GM18907 (cell line): ENCODE data around the gene SNORC.

ENCODE experiments used
- ATAC-seq: cut with Tn5 transposase; IDR thresholded peaks from one replicate; pipeline ENCODE4 v1.9.1; 2021; ENCODE audit warnings: mild to moderate bottlenecking, moderate library complexity; ENCODE audit not compliant: unreplicated experiment

Gene SNORC

GRCh38 chr2:232866104-232866503, 4.0 kb upstream of the SNORC start:
- ATAC-seq: no peak

- ATAC-seq: no peak
These were observed 686 bp upstream of the SNORC start for GRCh38 chr2:232869138-232870017.

- ATAC-seq: no peak
These were observed 805 bp downstream of the SNORC start for GRCh38 chr2:232870766-232871371.

GRCh38 chr2:232871418-232871834, 1.4 kb downstream of the SNORC start:
- ATAC-seq: no peak

- ATAC-seq: no peak
These were observed 2.0 kb downstream of the SNORC start for GRCh38 chr2:232871835-232872736.

GRCh38 chr2:232872826-232873225, 2.8 kb downstream of the SNORC start:
- ATAC-seq: no peak

GRCh38 chr2:232873292-232873908, 3.3 kb downstream of the SNORC start:
- no peak for ATAC-seq

- ATAC-seq: no peak
These were observed 4.0 kb downstream of the SNORC start for GRCh38 chr2:232873909-232874641.

- no peak for ATAC-seq
These were observed 4.7 kb downstream of the SNORC start for GRCh38 chr2:232874677-232875223.

- no peak for ATAC-seq
These were observed 5.4 kb downstream of the SNORC start for GRCh38 chr2:232875256-232876121.

GRCh38 chr2:232876161-232876977, 6.3 kb downstream of the SNORC start:
- ATAC-seq: no peak

- ATAC-seq: no peak
These were observed 6.9 kb downstream of the SNORC start for GRCh38 chr2:232876978-232877441.

GRCh38 chr2:232877940-232878511, 8.0 kb downstream of the SNORC start:
- ATAC-seq: no peak

- no peak for ATAC-seq
These were observed 9.0 kb downstream of the SNORC start for GRCh38 chr2:232878855-232879617.

GRCh38 chr2:232879618-232880494, 9.8 kb downstream of the SNORC start:
- ATAC-seq: no peak

- no peak for ATAC-seq
These were observed 10.8 kb downstream of the SNORC start for GRCh38 chr2:232880764-232881351.
